GM12891 (cell line): ENCODE data around the gene MYCBPAP.

ENCODE experiments used
- PAX5 ChIP-seq: IDR thresholded peaks from 2 replicates; pipeline ENCODE4 v1.6.1; 2011; ENCODE audit warnings: low read length, moderate library complexity, mild to moderate bottlenecking; ENCODE audit not compliant: insufficient read depth, severe bottlenecking
- POLR2A ChIP-seq: IDR thresholded peaks from 2 replicates; pipeline ENCODE4 v1.6.1; 2011; ENCODE audit warnings: low read depth, low read length, control low read depth
- POLR2AphosphoS5 ChIP-seq: IDR thresholded peaks from 2 replicates; pipeline ENCODE4 v1.6.1; 2011; ENCODE audit warnings: low read depth, low read length, control low read depth
- POU2F2 ChIP-seq: IDR thresholded peaks from 2 replicates; pipeline ENCODE4 v1.6.1; 2011; ENCODE audit warnings: low read depth, mild to moderate bottlenecking, control low read depth, low read length, moderate library complexity
- SPI1 ChIP-seq: IDR thresholded peaks from 2 replicates; pipeline ENCODE4 v1.6.1; 2011; ENCODE audit warnings: low read depth, low read length, control low read depth
- TAF1 ChIP-seq: IDR thresholded peaks from 2 replicates; pipeline ENCODE4 v1.6.1; 2011; ENCODE audit warnings: low read depth, low read length, control low read depth

GRCh38 chr17:50558091-50558490 is 49.9 kb downstream of the MYCBPAP start:
- TF ChIP-seq POLR2AphosphoS5 (no peak), TAF1 (no peak), POLR2A (no peak), PAX5 (no peak), SPI1 (no peak), POU2F2 (no peak)
